SK-N-SH treated with all-trans-retinoic acid at 6 μM for 48 hours (cell line): ENCODE data around the gene HELZ.

Source experiments
- ATAC-seq: fragments of 200-7000 bp; cut with Tn5 transposase; 3 replicates; pipeline ENCODE4 v1.9.1; 2020; ENCODE audit warnings: mild to moderate bottlenecking, moderate library complexity
- ARNTL ChIP-seq: fragments of 450-650 bp; formaldehyde crosslinking; IDR thresholded peaks from 2 replicates; pipeline ENCODE4 v1.5.0; 2020; ENCODE audit warnings: low read depth, mild to moderate bottlenecking, moderate library complexity, borderline replicate concordance
- BACH2 ChIP-seq: fragments of 250-450 bp; sonication (Bioruptor Pico); IDR thresholded peaks from 2 replicates; pipeline ENCODE4 v1.9.0; 2021; ENCODE audit warnings: mild to moderate bottlenecking, borderline replicate concordance
- CREB5 ChIP-seq: fragments of 250-450 bp; sonication (Bioruptor Pico); IDR thresholded peaks from 2 replicates; pipeline ENCODE4 v1.5.1; 2020; ENCODE audit warnings: low read depth, mild to moderate bottlenecking, moderate library complexity
- CSDC2 ChIP-seq: fragments of 250-450 bp; sonication (Bioruptor Pico); IDR thresholded peaks from 2 replicates; pipeline ENCODE4 v1.5.0; 2020; ENCODE audit warnings: mild to moderate bottlenecking, moderate library complexity
- CSRNP3 ChIP-seq: fragments of 250-450 bp; sonication (Bioruptor Pico); IDR thresholded peaks from 2 replicates; pipeline ENCODE4 v1.5.1; 2021; ENCODE audit warnings: mild to moderate bottlenecking, moderate library complexity
- ESRRG ChIP-seq: fragments of 250-450 bp; sonication (Bioruptor Pico); IDR thresholded peaks from 2 replicates; pipeline ENCODE4 v1.6.1; 2021; ENCODE audit warnings: mild to moderate bottlenecking
- GLIS3 ChIP-seq: fragments of 250-450 bp; sonication (Bioruptor Pico); IDR thresholded peaks from 2 replicates; pipeline ENCODE4 v1.5.0; 2020; ENCODE audit warnings: mild to moderate bottlenecking, moderate library complexity
- ISL1 ChIP-seq: fragments of 250-450 bp; sonication (Bioruptor Pico); IDR thresholded peaks from 2 replicates; pipeline ENCODE4 v2.1.2; 2022; ENCODE audit warnings: mild to moderate bottlenecking, moderate library complexity
- OSR1 ChIP-seq: fragments of 250-450 bp; sonication (Bioruptor Pico); IDR thresholded peaks from 2 replicates; pipeline ENCODE4 v1.8.0; 2022; ENCODE audit warnings: moderate library complexity, mild to moderate bottlenecking, inconsistent platforms
- PATZ1 ChIP-seq: fragments of 250-450 bp; sonication (Bioruptor Pico); IDR thresholded peaks from 2 replicates; pipeline ENCODE4 v1.8.0; 2020; ENCODE audit warnings: mild to moderate bottlenecking, moderate library complexity, borderline replicate concordance
- POU6F1 ChIP-seq: fragments of 250-450 bp; sonication (Bioruptor Pico); IDR thresholded peaks from 2 replicates; pipeline ENCODE4 v1.8.0; 2021; ENCODE audit warnings: low read depth, mild to moderate bottlenecking, moderate library complexity, borderline replicate concordance
- PPARA ChIP-seq: fragments of 250-450 bp; sonication (Bioruptor Pico); IDR thresholded peaks from 2 replicates; pipeline ENCODE4 v1.5.0; 2020; ENCODE audit warnings: mild to moderate bottlenecking, borderline replicate concordance
- RARB ChIP-seq: fragments of 250-450 bp; sonication (Bioruptor Pico); IDR thresholded peaks from 2 replicates; pipeline ENCODE4 v1.8.0; 2021; ENCODE audit warnings: mild to moderate bottlenecking, moderate library complexity
- SNAI2 ChIP-seq: fragments of 250-450 bp; sonication (Bioruptor Pico); IDR thresholded peaks from 2 replicates; pipeline ENCODE4 v1.5.0; 2020; ENCODE audit warnings: mild to moderate bottlenecking, moderate library complexity
- TCF4 ChIP-seq: fragments of 250-450 bp; sonication (Bioruptor Pico); IDR thresholded peaks from 2 replicates; pipeline ENCODE4 v1.8.0; 2021; ENCODE audit warnings: mild to moderate bottlenecking, moderate library complexity, borderline replicate concordance
- TOX ChIP-seq: fragments of 250-450 bp; sonication (Bioruptor Pico); IDR thresholded peaks from 2 replicates; pipeline ENCODE4 v1.8.0; 2021; ENCODE audit warnings: mild to moderate bottlenecking, moderate library complexity, borderline replicate concordance
- TSHZ2 ChIP-seq: fragments of 250-450 bp; sonication (Bioruptor Pico); IDR thresholded peaks from 2 replicates; pipeline ENCODE4 v1.5.0; 2020; ENCODE audit warnings: mild to moderate bottlenecking, moderate library complexity
- ZC3H10 ChIP-seq: fragments of 250-450 bp; sonication (Bioruptor Pico); IDR thresholded peaks from 2 replicates; pipeline ENCODE4 v1.5.1; 2021; ENCODE audit warnings: mild to moderate bottlenecking, moderate library complexity
- ZFP3 ChIP-seq: fragments of 250-450 bp; sonication (Bioruptor Pico); IDR thresholded peaks from 2 replicates; pipeline ENCODE4 v1.5.0; 2020; ENCODE audit warnings: mild to moderate bottlenecking, moderate library complexity
- ZFP30 ChIP-seq: fragments of 450-650 bp; formaldehyde crosslinking; IDR thresholded peaks from 2 replicates; pipeline ENCODE4 v1.5.0; 2022; ENCODE audit warnings: mild to moderate bottlenecking, moderate library complexity
- ZNF565 ChIP-seq: fragments of 450-650 bp; formaldehyde crosslinking; conservative IDR thresholded peaks from 2 replicates; pipeline ENCODE4 v1.5.0; 2020; ENCODE audit warnings: low read depth, mild to moderate bottlenecking, moderate library complexity
- ZNF70 ChIP-seq: fragments of 450-650 bp; formaldehyde crosslinking; IDR thresholded peaks from 2 replicates; pipeline ENCODE4 v1.5.0; 2020; ENCODE audit warnings: mild to moderate bottlenecking, moderate library complexity
- ZNF8 ChIP-seq: fragments of 450-650 bp; formaldehyde crosslinking; IDR thresholded peaks from 2 replicates; pipeline ENCODE4 v1.5.0; 2020; ENCODE audit warnings: mild to moderate bottlenecking, moderate library complexity

HELZ gene

GRCh38 chr17:67032382-67032781, 212.6 kb downstream of the HELZ start:
- ATAC-seq, result no peak
- no peak for TF ChIP-seq TSHZ2 (CRISPR knock-in tag)

- no peak for ATAC-seq
- TF ChIP-seq OSR1 (CRISPR knock-in tag) (no peak), POU6F1 (CRISPR knock-in tag) (no peak), ZNF565 (CRISPR knock-in tag) (no peak), ESRRG (CRISPR knock-in tag) (no peak), TOX (CRISPR knock-in tag) (no peak), ZNF8 (CRISPR knock-in tag) (no peak), ZNF70 (no peak), ZC3H10 (no peak), ARNTL (CRISPR knock-in tag) (no peak), ISL1 (no peak), ZFP3 (CRISPR knock-in tag) (no peak), GLIS3 (CRISPR knock-in tag) (no peak), CSDC2 (CRISPR knock-in tag) (no peak), SNAI2 (CRISPR knock-in tag) (no peak), TCF4 (no peak), PPARA (CRISPR knock-in tag) (no peak)
These were observed 214.4 kb downstream of the HELZ start for GRCh38 chr17:67030641-67031040.

GRCh38 chr17:67027031-67027628, 217.9 kb downstream of the HELZ start:
- no peak for TF ChIP-seq POU6F1 (CRISPR knock-in tag)
- TF ChIP-seq GLIS3 (CRISPR knock-in tag), result no peak
- no peak for TF ChIP-seq ZFP3 (CRISPR knock-in tag)
- no peak for TF ChIP-seq RARB
- no peak for TF ChIP-seq ZC3H10
- TF ChIP-seq ZFP30 (CRISPR knock-in tag), result no peak
- TF ChIP-seq ZNF565 (CRISPR knock-in tag), result no peak
- TF ChIP-seq PPARA (CRISPR knock-in tag), result no peak
- no peak for TF ChIP-seq CREB5 (CRISPR knock-in tag)
- no peak for TF ChIP-seq ZNF8 (CRISPR knock-in tag)
- no peak for TF ChIP-seq BACH2 (CRISPR knock-in tag)
- no peak for TF ChIP-seq TOX (CRISPR knock-in tag)
- TF ChIP-seq TCF4, result no peak
- no peak for TF ChIP-seq ISL1
- no peak for TF ChIP-seq PATZ1 (CRISPR knock-in tag)
- TF ChIP-seq ESRRG (CRISPR knock-in tag), result no peak
- TF ChIP-seq CSRNP3, result no peak
- TF ChIP-seq ARNTL (CRISPR knock-in tag), result no peak
- no peak for TF ChIP-seq CSDC2 (CRISPR knock-in tag)
- ATAC-seq, result peak; percentile 44
